GM19023 (cell line): ENCODE measurements around the gene AKR1B15.
A peak's percentile ranks its signal among the peaks of the same experiment; 100 is the strongest.
"Not testable (repeated sequence)": the region's sequence is repeated elsewhere in the genome, so short reads cannot be mapped to it uniquely, and the experiment has no call there.

Experiments
- ATAC-seq: cut with Tn5 transposase; IDR thresholded peaks from one replicate; pipeline ENCODE4 v1.9.1; 2021; ENCODE audit warnings: mild to moderate bottlenecking, moderate library complexity; ENCODE audit not compliant: unreplicated experiment

AKR1B15 gene

GRCh38 chr7:134548877-134549276 lies at the start of gene AKR1B15:
Gene AKR1B15 (plus strand): TSS chr7:134549110. CDS start chr7:134564620, 15,510 bp downstream.
- peak; percentile 92 for ATAC-seq

GRCh38 chr7:134500406-134500805 lies 48.5 kb upstream of the AKR1B15 start:
- no peak for ATAC-seq

- no peak for ATAC-seq
Observed at GRCh38 chr7:134500982-134501381, 47.9 kb upstream of the AKR1B15 start.

- no peak for ATAC-seq
Observed at GRCh38 chr7:134502463-134503371, 46.2 kb upstream of the AKR1B15 start.

GRCh38 chr7:134504660-134505164 lies 44.2 kb upstream of the AKR1B15 start:
- ATAC-seq, result no peak

GRCh38 chr7:134505856-134506255 lies 43.1 kb upstream of the AKR1B15 start:
- no peak for ATAC-seq

GRCh38 chr7:134509010-134509409 lies 39.9 kb upstream of the AKR1B15 start:
- no peak for ATAC-seq

GRCh38 chr7:134510646-134511045 lies 38.3 kb upstream of the AKR1B15 start:
- ATAC-seq, result no peak

GRCh38 chr7:134512271-134512670 lies 36.6 kb upstream of the AKR1B15 start:
- no peak for ATAC-seq

GRCh38 chr7:134513169-134513752 lies 35.6 kb upstream of the AKR1B15 start:
- no peak for ATAC-seq

GRCh38 chr7:134514106-134514505 lies 34.8 kb upstream of the AKR1B15 start:
- ATAC-seq, result no peak

- ATAC-seq, result no peak
Observed at GRCh38 chr7:134514663-134515062, 34.2 kb upstream of the AKR1B15 start.

GRCh38 chr7:134515569-134516468 lies 33.1 kb upstream of the AKR1B15 start:
- no peak for ATAC-seq

GRCh38 chr7:134520130-134520529 lies 28.8 kb upstream of the AKR1B15 start:
- no peak for ATAC-seq

- ATAC-seq, result no peak
Observed at GRCh38 chr7:134522601-134523000, 26.3 kb upstream of the AKR1B15 start.

- not testable (repeated sequence) for ATAC-seq
Observed at GRCh38 chr7:134525449-134525848, 23.5 kb upstream of the AKR1B15 start.

GRCh38 chr7:134526552-134527248 lies 22.2 kb upstream of the AKR1B15 start:
- not testable (repeated sequence) for ATAC-seq

- no peak for ATAC-seq
Observed at GRCh38 chr7:134527979-134528371, 20.9 kb upstream of the AKR1B15 start.

- no peak for ATAC-seq
Observed at GRCh38 chr7:134528749-134529148, 20.2 kb upstream of the AKR1B15 start.

GRCh38 chr7:134530460-134530859 lies 18.4 kb upstream of the AKR1B15 start:
- no peak for ATAC-seq
